Psoas muscle (tissue), 8 donors: Measurements from ENCODE around the gene TCF7L1. TPM values are rescaled to one million over a fixed set of nuclear protein-coding genes. Genes with fewer than 3 reads are reported as not detected.
"Not testable (repeated sequence)": the region's sequence is repeated elsewhere in the genome, so short reads cannot be mapped to it uniquely, and the experiment has no call there.

Source experiments
- ATAC-seq, 4 donors: fragments of 200-7000 bp; cut with Tn5 transposase; one replicate each; pipeline ENCODE4 v1.9.1; 2020; ENCODE audit warnings: moderate library complexity in 3 of 4, mild to moderate bottlenecking in 2 of 4
- DNase-seq, 2 donors: peaks; one replicate each; pipeline ENCODE4 v3.0.0-alpha.2; 2020
- H3K27ac ChIP-seq: fragments of 200-600 bp; one replicate; pipeline ENCODE4 v1.8.0; 2022
- H3K27me3 ChIP-seq, 3 donors: fragments of 200-600 bp in 1 of 3; one replicate each; pipeline versions ENCODE4 v1.6.1 to v1.8.0; 2013 to 2022; ENCODE audit warnings: low read length in 2 of 3, mild to moderate bottlenecking in 2 of 3, moderate library complexity in 1 of 3; ENCODE audit not compliant: insufficient read depth in 3 of 3
- H3K36me3 ChIP-seq, 2 donors: fragments of 200-600 bp in 1 of 2; one replicate each; pipeline versions ENCODE4 v1.6.1 to v1.8.0; 2013 to 2022; ENCODE audit warnings: low read depth in 1 of 2, mild to moderate bottlenecking in 1 of 2, moderate library complexity in 1 of 2; ENCODE audit not compliant: insufficient read depth in 1 of 2
- H3K4me1 ChIP-seq: fragments of 200-600 bp; one replicate; pipeline ENCODE4 v1.8.0; 2022
- H3K4me3 ChIP-seq: fragments of 200-600 bp; one replicate; pipeline ENCODE4 v1.8.0; 2022; ENCODE audit warnings: mild to moderate bottlenecking
- H3K9me3 ChIP-seq: fragments of 200-600 bp; one replicate; pipeline ENCODE4 v1.8.0; 2022
- WGBS, 3 donors: extraction: QIAGEN DNeasy Blood & Tissue Kit; methylation state at CpG; one replicate each; pipeline versions ENCODE4 v1.1.6 to v1.1.7; 2013; 5-methylcytosine and 5-hydroxymethylcytosine counted together
- intact Hi-C, 2 donors: fragments of 100-400 bp; cut with DNase I; formaldehyde crosslinking; loops; one replicate each; pipeline versions ENCODE4 v1.11.0 to v1.14.2; 2022
- polyA plus RNA-seq, 3 donors: library from polyadenylated mRNA; stranded (reverse); fragments of 200-250 nt; gene quantifications; one replicate each; pipeline ENCODE4 v1.2.3, GENCODE V29; 2013
- total RNA-seq, 4 donors: library from RNA; stranded (reverse); fragmentation: NEBNext Ultra II Directional in 2 of 4; extraction: Animal tissue kit (Norgen Biotek cat#: 25700) in 2 of 4; gene quantifications; one replicate each; pipeline versions ENCODE4 v1.2.1 to v1.2.4, GENCODE V29; 2021 to 2023
- TF ChIP-seq, protein P1 (sequence below): fragments of 200-600 bp; IDR thresholded peaks from one replicate; pipeline ENCODE4 v1.8.0; 2022; ENCODE audit warnings: antibody characterized with exemption
- donor health status: healthy with polysubstance abuse.
- donor health status: DM: no; HTN: no; CAD: no; lungs with moderate emphysema.
- donor health status: Bipolar disorder and iron deficiency.
- donor health status: healthy.
- donor health status: DM: yes; HTN: yes; CAD: no.
- donor health status: DM: no; HTN: no; CAD: no.
- donor health status: DM: no; HTN: no; CAD: no.
- donor health status: DM: yes; HTN: yes; CAD: no.

TCF7L1 gene
- total and polyA plus RNA-seq, 7 donors = 2.1 to 13.3 (median 6.1) TPM

GRCh38 chr2:85326406-85327159 is 193.4 kb downstream of the TCF7L1 start:
- H3K27me3 ChIP-seq = no peaks in the 10 kb centered on the region
- H3K36me3 ChIP-seq = peaks cover 4 to 33% of the 10 kb centered on the region in 2 donors
- intact Hi-C loops = no loop called here
- TF ChIP-seq, protein P1, sequence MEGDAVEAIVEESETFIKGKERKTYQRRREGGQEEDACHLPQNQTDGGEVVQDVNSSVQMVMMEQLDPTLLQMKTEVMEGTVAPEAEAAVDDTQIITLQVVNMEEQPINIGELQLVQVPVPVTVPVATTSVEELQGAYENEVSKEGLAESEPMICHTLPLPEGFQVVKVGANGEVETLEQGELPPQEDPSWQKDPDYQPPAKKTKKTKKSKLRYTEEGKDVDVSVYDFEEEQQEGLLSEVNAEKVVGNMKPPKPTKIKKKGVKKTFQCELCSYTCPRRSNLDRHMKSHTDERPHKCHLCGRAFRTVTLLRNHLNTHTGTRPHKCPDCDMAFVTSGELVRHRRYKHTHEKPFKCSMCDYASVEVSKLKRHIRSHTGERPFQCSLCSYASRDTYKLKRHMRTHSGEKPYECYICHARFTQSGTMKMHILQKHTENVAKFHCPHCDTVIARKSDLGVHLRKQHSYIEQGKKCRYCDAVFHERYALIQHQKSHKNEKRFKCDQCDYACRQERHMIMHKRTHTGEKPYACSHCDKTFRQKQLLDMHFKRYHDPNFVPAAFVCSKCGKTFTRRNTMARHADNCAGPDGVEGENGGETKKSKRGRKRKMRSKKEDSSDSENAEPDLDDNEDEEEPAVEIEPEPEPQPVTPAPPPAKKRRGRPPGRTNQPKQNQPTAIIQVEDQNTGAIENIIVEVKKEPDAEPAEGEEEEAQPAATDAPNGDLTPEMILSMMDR = no peak
- 13 to 17% (median 15%) methylated on average over 32 of the region's 32 CpGs for WGBS, 3 donors
- H3K4me1 ChIP-seq = peaks cover 29% of the 10 kb centered on the region
- H3K27ac ChIP-seq = peak overlapping the region; percentile 99
- ATAC-seq = no peak
- no peak for DNase-seq
- no peaks in the 10 kb centered on the region for H3K9me3 ChIP-seq
- peak overlapping the region; percentile 89 for H3K4me3 ChIP-seq

GRCh38 chr2:85327160-85327821 is 194.1 kb downstream of the TCF7L1 start:
- TF ChIP-seq, protein P1 = no peak
- H3K27ac ChIP-seq = peak overlapping the region; percentile 99
- peak overlapping the region; percentile 89 for H3K4me3 ChIP-seq
- H3K4me1 ChIP-seq = peaks cover 28% of the 10 kb centered on the region
- DNase-seq = peak; percentile 56 to 74
- no peaks in the 10 kb centered on the region for H3K9me3 ChIP-seq
- no peaks in the 10 kb centered on the region for H3K27me3 ChIP-seq
- peak; percentile 21 to 66 (median 46) for ATAC-seq
- H3K36me3 ChIP-seq = peaks cover 4 to 26% of the 10 kb centered on the region in 2 donors
- WGBS, 3 donors = 3 to 5% (median 4%) methylated on average over 41 of the region's 41 CpGs
- intact Hi-C loops = no loop called here

- TF ChIP-seq, protein P1 = peak; percentile 12
- DNase-seq = peak; percentile 94 to 97
- H3K27ac ChIP-seq = peak within 1 kb of the TSS; percentile 99
These were observed 194.8 kb downstream of the TCF7L1 start, which contains the start of gene TGOLN2 for GRCh38 chr2:85327822-85328617. TGOLN2 (minus strand) TSS chr2:85327989; CDS start chr2:85327962, 27 bp downstream.

DNA sequence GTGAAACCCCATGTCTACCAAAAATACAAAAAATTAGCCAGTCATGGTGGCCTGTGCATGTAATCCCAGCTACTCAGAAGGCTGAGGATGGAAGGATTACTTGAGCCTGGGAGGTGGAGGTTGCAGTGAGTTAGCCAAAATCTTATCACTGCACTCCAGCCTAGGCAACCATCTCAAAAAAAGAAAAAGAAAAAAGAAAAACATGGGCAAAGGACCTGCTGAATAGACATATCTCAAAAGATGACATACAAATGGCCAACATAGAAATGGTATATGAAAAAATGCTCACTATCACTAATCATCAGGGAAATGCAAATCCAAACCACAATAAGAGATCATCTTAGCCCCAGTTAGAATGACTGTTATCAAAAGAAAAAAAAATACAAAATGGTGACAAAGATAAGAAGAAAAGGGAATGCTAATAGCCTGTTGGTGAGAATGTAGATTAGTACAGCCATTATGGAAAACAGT is 196.0 kb downstream of the TCF7L1 start:
- ATAC-seq (no peak), DNase-seq (no peak)
- intact Hi-C loops = no loop called here
- H3K4me3 ChIP-seq = peak overlapping the region; percentile 89
- H3K27ac ChIP-seq = no peak overlapping the region
- H3K9me3 ChIP-seq = no peaks in the 10 kb centered on the region
- H3K27me3 ChIP-seq = no peaks in the 10 kb centered on the region
- H3K36me3 ChIP-seq = peaks cover 0 to 7% of the 10 kb centered on the region in 2 donors
- H3K4me1 ChIP-seq = peaks cover 21% of the 10 kb centered on the region
- TF ChIP-seq, protein P1 = no peak

More at GRCh38 chr2:85327822-85328617, 194.8 kb downstream of the TCF7L1 start, which contains the start of gene TGOLN2:
- peaks cover 4 to 19% of the 10 kb centered on the region in 2 donors for H3K36me3 ChIP-seq
- H3K9me3 ChIP-seq = no peaks in the 10 kb centered on the region
- H3K27me3 ChIP-seq = no peaks in the 10 kb centered on the region
- ATAC-seq = peak; percentile 97 to 98 (median 98)
- 0 to 1% (median 0%) methylated on average over 40 to 57 of the region's 57 CpGs for WGBS, 3 donors
- intact Hi-C loops = no loop called here
- H3K4me3 ChIP-seq = peak within 1 kb of the TSS; percentile 89
- H3K4me1 ChIP-seq = peaks cover 28% of the 10 kb centered on the region

DNA sequence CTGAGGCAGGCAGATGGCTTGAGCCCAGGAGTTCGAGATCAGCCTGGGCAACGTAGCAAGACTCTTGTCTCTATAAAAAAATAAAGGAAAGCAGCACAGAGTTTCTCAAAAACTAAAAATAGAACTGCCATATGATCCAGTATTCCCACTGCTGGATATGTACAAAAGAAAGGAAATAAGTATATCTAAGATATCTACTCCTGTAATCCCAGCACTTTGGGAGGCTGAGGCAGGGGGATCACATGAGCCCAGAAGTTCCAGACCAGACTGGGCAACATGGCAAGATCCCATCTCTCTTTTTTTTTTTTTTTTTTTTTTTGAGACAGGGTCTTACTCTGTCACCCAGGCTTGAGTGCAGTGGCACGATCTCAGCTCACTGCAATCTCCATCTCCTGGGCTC is 196.5 kb downstream of the TCF7L1 start:
- H3K36me3 ChIP-seq, H3K27ac ChIP-seq, H3K4me3 ChIP-seq, intact Hi-C loops, H3K9me3 ChIP-seq, ATAC-seq, DNase-seq, H3K27me3 ChIP-seq: not testable (repeated sequence)
- H3K4me1 ChIP-seq = peaks cover 21% of the 10 kb centered on the region
- 61 to 83% (median 70%) methylated on average over 3 of the region's 3 CpGs for whole genome bisulfite sequencing, 3 donors
